Endothelial cell of umbilical vein (primary cell): ENCODE data around the gene SH3D19.

Source experiments
- EZH2 ChIP-seq: IDR thresholded peaks from 2 replicates; pipeline ENCODE4 v1.6.1; 2012; ENCODE audit warnings: borderline replicate concordance, low read depth, mild to moderate bottlenecking, moderate library complexity, low read length, inconsistent platforms; ENCODE audit not compliant: severe bottlenecking
- JUN ChIP-seq: IDR thresholded peaks from 2 replicates; pipeline ENCODE4 v1.6.1; 2011; ENCODE audit warnings: borderline replicate concordance, low read depth; ENCODE audit not compliant: insufficient read length, insufficient read depth
- POLR2A ChIP-seq: IDR thresholded peaks from 2 replicates; pipeline ENCODE4 v1.6.1; 2012; ENCODE audit warnings: low read depth, mild to moderate bottlenecking, control low read depth, low read length
- TF ChIP-seq, protein P1 (sequence below), 2 donors: IDR thresholded peaks; 1 replicate in 1 of 2; 2 replicates in 1 of 2; pipeline ENCODE4 v1.5.1; 2011; ENCODE audit warnings: low read length in 2 of 2, mild to moderate bottlenecking in 2 of 2, moderate library complexity in 2 of 2, control low read depth in 1 of 2, inconsistent platforms in 1 of 2, low read depth in 1 of 2; ENCODE audit not compliant: insufficient read depth in 1 of 2; ENCODE audit errors: extremely low read depth in 1 of 2
- TF ChIP-seq, protein P2 (sequence below): IDR thresholded peaks from 2 replicates; pipeline ENCODE4 v1.6.1; 2011; ENCODE audit not compliant: insufficient read depth, insufficient read length

GRCh38 chr4:151248519-151248918 is 76.9 kb downstream of the SH3D19 start:
- TF ChIP-seq, protein P1, sequence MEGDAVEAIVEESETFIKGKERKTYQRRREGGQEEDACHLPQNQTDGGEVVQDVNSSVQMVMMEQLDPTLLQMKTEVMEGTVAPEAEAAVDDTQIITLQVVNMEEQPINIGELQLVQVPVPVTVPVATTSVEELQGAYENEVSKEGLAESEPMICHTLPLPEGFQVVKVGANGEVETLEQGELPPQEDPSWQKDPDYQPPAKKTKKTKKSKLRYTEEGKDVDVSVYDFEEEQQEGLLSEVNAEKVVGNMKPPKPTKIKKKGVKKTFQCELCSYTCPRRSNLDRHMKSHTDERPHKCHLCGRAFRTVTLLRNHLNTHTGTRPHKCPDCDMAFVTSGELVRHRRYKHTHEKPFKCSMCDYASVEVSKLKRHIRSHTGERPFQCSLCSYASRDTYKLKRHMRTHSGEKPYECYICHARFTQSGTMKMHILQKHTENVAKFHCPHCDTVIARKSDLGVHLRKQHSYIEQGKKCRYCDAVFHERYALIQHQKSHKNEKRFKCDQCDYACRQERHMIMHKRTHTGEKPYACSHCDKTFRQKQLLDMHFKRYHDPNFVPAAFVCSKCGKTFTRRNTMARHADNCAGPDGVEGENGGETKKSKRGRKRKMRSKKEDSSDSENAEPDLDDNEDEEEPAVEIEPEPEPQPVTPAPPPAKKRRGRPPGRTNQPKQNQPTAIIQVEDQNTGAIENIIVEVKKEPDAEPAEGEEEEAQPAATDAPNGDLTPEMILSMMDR (IDR thresholded peaks at IDR 0.05; ENCODE audit: extremely low read depth in 1 of 2, insufficient read depth in 1 of 2, low read depth in 1 of 2, low read length in 2 of 2) = no peak
- TF ChIP-seq EZH2 (no peak), POLR2A (no peak), JUN (no peak)
- TF ChIP-seq, protein P2, sequence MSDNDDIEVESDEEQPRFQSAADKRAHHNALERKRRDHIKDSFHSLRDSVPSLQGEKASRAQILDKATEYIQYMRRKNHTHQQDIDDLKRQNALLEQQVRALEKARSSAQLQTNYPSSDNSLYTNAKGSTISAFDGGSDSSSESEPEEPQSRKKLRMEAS = no peak
